ENCODE results near the gene TRPV6.

The TRPV6 gene

GRCh38 chr7:142887282-142888015 is 1.9 kb upstream of the TRPV6 start:
- FAIRE-seq (peak; percentile 74), DNase-seq (ENCODE audit: insufficient read length, low spot score) (no peak)

GRCh38 chr7:142886866-142887265 is 1.3 kb upstream of the TRPV6 start:
- no peak for DNase-seq (ENCODE audit: insufficient read length, low spot score)
- FAIRE-seq = no peak

- DNase-seq (ENCODE audit: insufficient read length, low spot score) = no peak
- no peak for FAIRE-seq
These were observed 1.3 kb downstream of the TRPV6 start for GRCh38 chr7:142884286-142884640.

- DNase-seq (ENCODE audit: insufficient read length, low spot score) = no peak
- FAIRE-seq = no peak
These were observed 1.8 kb downstream of the TRPV6 start for GRCh38 chr7:142883571-142884285.

GRCh38 chr7:142883145-142883544 is 2.4 kb downstream of the TRPV6 start:
- FAIRE-seq = no peak
- DNase-seq (ENCODE audit: insufficient read length, low spot score) = no peak

GRCh38 chr7:142882338-142882678 is 3.2 kb downstream of the TRPV6 start:
- DNase-seq (ENCODE audit: insufficient read length, low spot score) = no peak
- no peak for FAIRE-seq

GRCh38 chr7:142881586-142882337 is 3.8 kb downstream of the TRPV6 start:
- FAIRE-seq = no peak
- no peak for DNase-seq (ENCODE audit: insufficient read length, low spot score)

- no peak for FAIRE-seq
- DNase-seq (ENCODE audit: insufficient read length, low spot score) = no peak
These were observed 4.6 kb downstream of the TRPV6 start for GRCh38 chr7:142880876-142881505.

GRCh38 chr7:142879060-142879459 is 6.5 kb downstream of the TRPV6 start:
- DNase-seq (ENCODE audit: insufficient read length, low spot score) (no peak), FAIRE-seq (no peak)

GRCh38 chr7:142878315-142878714 is 7.2 kb downstream of the TRPV6 start:
- no peak for DNase-seq (ENCODE audit: insufficient read length, low spot score)
- FAIRE-seq = no peak

GRCh38 chr7:142876991-142877910 is 8.3 kb downstream of the TRPV6 start:
- DNase-seq (ENCODE audit: insufficient read length, low spot score) (no peak), FAIRE-seq (no peak)

- DNase-seq (ENCODE audit: insufficient read length, low spot score) (no peak), FAIRE-seq (no peak)
These were observed 9.1 kb downstream of the TRPV6 start for GRCh38 chr7:142876236-142876960.

GRCh38 chr7:142875456-142875855 is 10.1 kb downstream of the TRPV6 start:
- DNase-seq (ENCODE audit: insufficient read length, low spot score) = no peak
- no peak for FAIRE-seq

GRCh38 chr7:142874837-142875236 is 10.7 kb downstream of the TRPV6 start:
- no peak for DNase-seq (ENCODE audit: insufficient read length, low spot score)
- FAIRE-seq = no peak

- no peak for FAIRE-seq
- no peak for DNase-seq (ENCODE audit: insufficient read length, low spot score)
These were observed 11.1 kb downstream of the TRPV6 start for GRCh38 chr7:142874409-142874808.

- no peak for FAIRE-seq
These were observed 11.7 kb downstream of the TRPV6 start for GRCh38 chr7:142873871-142874270.

GRCh38 chr7:142873281-142873784 is 12.2 kb downstream of the TRPV6 start:
- no peak for DNase-seq (ENCODE audit: insufficient read length, low spot score)
- FAIRE-seq = no peak

More at GRCh38 chr7:142873871-142874270, 11.7 kb downstream of the TRPV6 start:
- DNase-seq (ENCODE audit: insufficient read length, low spot score) = no peak

- DNase-seq (ENCODE audit: insufficient read length, low spot score) = no peak
- no peak for FAIRE-seq
These were observed 13.4 kb downstream of the TRPV6 start for GRCh38 chr7:142872106-142872675.

All from HTR-8/SVneo (cell line).